Muscle of arm (tissue), 14 donors: ENCODE measurements around the gene ZNF574. TPM values are rescaled to one million over a fixed set of nuclear protein-coding genes. Genes with fewer than 3 reads are reported as not detected.
"Not testable (repeated sequence)": the region's sequence is repeated elsewhere in the genome, so short reads cannot be mapped to it uniquely, and the experiment has no call there.

Source experiments
- DNase-seq: peaks from one replicate; pipeline ENCODE4 v3.0.0-alpha.2; 2013
- long read RNA-seq, 11 donors: transcript quantifications; one replicate each; lab custom pipeline, GENCODE V29; 2026
- polyA plus RNA-seq, 12 donors: library from polyadenylated mRNA; unstranded; fragments of 120-200 nt; gene quantifications; one replicate each; pipeline ENCODE4 v1.2.1, GENCODE V29; 2013; ENCODE audit not compliant: insufficient read length in 12 of 12

ZNF574 gene, protein sequence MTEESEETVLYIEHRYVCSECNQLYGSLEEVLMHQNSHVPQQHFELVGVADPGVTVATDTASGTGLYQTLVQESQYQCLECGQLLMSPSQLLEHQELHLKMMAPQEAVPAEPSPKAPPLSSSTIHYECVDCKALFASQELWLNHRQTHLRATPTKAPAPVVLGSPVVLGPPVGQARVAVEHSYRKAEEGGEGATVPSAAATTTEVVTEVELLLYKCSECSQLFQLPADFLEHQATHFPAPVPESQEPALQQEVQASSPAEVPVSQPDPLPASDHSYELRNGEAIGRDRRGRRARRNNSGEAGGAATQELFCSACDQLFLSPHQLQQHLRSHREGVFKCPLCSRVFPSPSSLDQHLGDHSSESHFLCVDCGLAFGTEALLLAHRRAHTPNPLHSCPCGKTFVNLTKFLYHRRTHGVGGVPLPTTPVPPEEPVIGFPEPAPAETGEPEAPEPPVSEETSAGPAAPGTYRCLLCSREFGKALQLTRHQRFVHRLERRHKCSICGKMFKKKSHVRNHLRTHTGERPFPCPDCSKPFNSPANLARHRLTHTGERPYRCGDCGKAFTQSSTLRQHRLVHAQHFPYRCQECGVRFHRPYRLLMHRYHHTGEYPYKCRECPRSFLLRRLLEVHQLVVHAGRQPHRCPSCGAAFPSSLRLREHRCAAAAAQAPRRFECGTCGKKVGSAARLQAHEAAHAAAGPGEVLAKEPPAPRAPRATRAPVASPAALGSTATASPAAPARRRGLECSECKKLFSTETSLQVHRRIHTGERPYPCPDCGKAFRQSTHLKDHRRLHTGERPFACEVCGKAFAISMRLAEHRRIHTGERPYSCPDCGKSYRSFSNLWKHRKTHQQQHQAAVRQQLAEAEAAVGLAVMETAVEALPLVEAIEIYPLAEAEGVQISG
- 10 to 100 TPM in 3 of 12 donors, 1 to 10 TPM in 8, not detected in 1; 7.2 to 13.3 (median 9.2) TPM for polyA plus RNA-seq
- long read RNA-seq, donor 1, transcript ZNF574-202 (2 exons, 2,940 nt): major isoform, 11 of 11 reads
- long read RNA-seq, donor 1, partial matches to known transcripts: 0 of 11 reads
- long read RNA-seq, donor 1, other reads (novel, unspliced or antisense): 0 of 11 reads
- long read RNA-seq, donor 2, transcript ZNF574-202 (2 exons, 2,940 nt): major isoform, 9 of 9 reads
- long read RNA-seq, donor 2, partial matches to known transcripts: 0 of 9 reads
- long read RNA-seq, donor 2, other reads (novel, unspliced or antisense): 0 of 9 reads
- long read RNA-seq, donor 3, partial matches to known transcripts: 0 of 4 reads
- long read RNA-seq, donor 3, other reads (novel, unspliced or antisense): 0 of 4 reads
- long read RNA-seq, donor 4, partial matches to known transcripts: 0 of 4 reads
- long read RNA-seq, donor 4, other reads (novel, unspliced or antisense): 0 of 4 reads
- long read RNA-seq, donor 5, transcript ZNF574-202 (2 exons, 2,940 nt): major isoform, 20 of 20 reads
- long read RNA-seq, donor 5, partial matches to known transcripts: 0 of 20 reads
- long read RNA-seq, donor 5, other reads (novel, unspliced or antisense): 0 of 20 reads
- long read RNA-seq, donor 6, transcript ZNF574-202 (2 exons, 2,940 nt): major isoform, 5 of 6 reads
- long read RNA-seq, donor 6, partial matches to known transcripts: 0 of 6 reads
- long read RNA-seq, donor 6, other reads (novel, unspliced or antisense): 0 of 6 reads
- long read RNA-seq, donor 7, partial matches to known transcripts: 5 of 9 reads
- long read RNA-seq, donor 7, other reads (novel, unspliced or antisense): 0 of 9 reads
- long read RNA-seq, donor 8, transcript ZNF574-202 (2 exons, 2,940 nt): major isoform, 10 of 10 reads
- long read RNA-seq, donor 8, partial matches to known transcripts: 0 of 10 reads
- long read RNA-seq, donor 8, other reads (novel, unspliced or antisense): 0 of 10 reads
- long read RNA-seq, donor 9, transcript ZNF574-202 (2 exons, 2,940 nt): major isoform, 7 of 13 reads
- long read RNA-seq, donor 9, partial matches to known transcripts: 6 of 13 reads
- long read RNA-seq, donor 9, other reads (novel, unspliced or antisense): 0 of 13 reads
- long read RNA-seq, donor 10, transcript ZNF574-202 (2 exons, 2,940 nt): major isoform, 13 of 13 reads
- long read RNA-seq, donor 10, partial matches to known transcripts: 0 of 13 reads
- long read RNA-seq, donor 10, other reads (novel, unspliced or antisense): 0 of 13 reads
- long read RNA-seq, donor 11, transcript ZNF574-202 (2 exons, 2,940 nt): major isoform, 6 of 11 reads
- long read RNA-seq, donor 11, partial matches to known transcripts: 5 of 11 reads
- long read RNA-seq, donor 11, other reads (novel, unspliced or antisense): 0 of 11 reads

DNA sequence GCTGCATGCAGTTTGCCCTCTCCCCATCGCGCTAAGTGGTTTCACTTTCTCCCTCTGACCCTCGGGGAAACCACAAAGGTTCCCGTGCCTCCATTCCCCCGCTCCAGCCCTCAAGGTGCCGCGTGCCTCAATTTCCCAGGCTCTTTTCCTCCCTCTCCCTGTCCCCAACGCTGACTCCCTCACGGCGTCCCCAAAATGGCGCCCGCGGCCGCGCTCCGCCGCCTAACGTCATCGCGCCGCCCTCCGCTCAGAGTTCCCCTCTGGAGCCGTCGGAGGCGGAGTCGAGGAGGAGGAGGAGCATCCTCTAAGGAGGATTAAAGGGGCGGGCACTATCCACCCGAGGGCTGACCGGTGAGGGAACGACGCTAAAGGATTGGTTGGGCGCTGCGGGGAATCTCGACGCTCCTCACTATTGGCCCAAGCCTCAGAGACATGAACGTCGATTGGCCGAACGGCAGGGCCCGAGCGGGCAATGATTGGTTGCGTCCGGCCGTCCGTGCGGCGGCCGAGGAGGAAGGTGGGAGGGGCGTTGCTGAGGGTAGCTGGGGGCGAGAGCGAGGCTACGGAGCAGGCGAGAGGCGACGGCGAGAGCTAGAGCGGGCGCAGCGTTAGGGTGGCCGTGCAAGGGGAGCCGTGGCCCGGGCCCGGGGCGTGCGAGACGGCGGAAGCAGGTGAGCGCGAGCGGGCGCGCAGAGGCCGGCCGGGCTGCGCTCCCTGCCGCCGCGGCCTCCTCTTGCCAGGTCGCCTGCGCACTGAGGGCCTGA is at the start of gene ZNF574:
Gene ZNF574 (plus strand): TSS at position 551 of the 764 bp plus-strand sequence. CDS start 2,441 bp downstream, outside the sequence.
- peak; percentile 99 for DNase-seq

DNA sequence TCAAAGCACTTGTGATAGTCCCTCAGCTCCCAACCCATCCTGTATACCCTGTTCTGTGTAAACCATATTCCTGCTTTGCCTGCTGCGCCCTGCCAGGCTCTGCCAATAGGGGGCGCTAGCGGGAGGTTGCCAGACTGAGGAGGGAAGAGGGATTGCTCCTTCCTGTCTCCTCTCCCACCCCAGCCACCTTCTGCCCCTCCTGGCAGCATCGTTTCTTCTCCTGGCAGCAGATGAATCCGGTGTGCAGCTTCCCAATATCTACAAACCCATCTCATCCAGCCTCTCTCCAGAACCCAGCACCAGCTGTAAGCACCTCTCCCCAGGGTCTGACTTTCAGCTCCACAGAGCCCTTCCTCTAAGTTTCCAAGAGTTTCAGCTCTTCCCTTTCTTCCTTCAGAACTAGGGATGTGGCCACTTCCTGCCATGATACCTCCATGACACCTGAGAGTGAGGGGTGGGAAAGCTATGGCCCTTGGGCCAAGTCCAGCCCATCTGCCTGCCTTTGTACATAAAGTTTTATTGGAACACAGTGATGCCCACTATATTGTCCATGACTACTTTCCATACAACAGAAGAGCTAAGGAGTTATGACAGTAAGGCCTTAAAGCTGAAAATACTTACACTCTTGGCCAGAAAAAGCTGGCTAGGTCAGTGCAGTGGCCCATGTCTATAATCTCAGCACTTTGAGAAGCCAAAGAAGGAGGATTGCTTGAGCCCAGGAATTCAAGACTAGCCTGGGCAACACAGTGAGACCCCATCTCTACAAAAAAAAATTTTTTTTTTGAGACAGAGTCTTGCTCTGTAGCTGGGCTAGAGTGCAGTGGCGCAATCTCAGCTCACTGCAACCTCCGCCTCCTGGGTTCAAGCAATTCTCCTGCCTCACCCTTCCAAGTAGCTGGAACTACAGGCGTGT is 47.4 kb upstream of the ZNF574 start:
- no peak for DNase-seq

DNA sequence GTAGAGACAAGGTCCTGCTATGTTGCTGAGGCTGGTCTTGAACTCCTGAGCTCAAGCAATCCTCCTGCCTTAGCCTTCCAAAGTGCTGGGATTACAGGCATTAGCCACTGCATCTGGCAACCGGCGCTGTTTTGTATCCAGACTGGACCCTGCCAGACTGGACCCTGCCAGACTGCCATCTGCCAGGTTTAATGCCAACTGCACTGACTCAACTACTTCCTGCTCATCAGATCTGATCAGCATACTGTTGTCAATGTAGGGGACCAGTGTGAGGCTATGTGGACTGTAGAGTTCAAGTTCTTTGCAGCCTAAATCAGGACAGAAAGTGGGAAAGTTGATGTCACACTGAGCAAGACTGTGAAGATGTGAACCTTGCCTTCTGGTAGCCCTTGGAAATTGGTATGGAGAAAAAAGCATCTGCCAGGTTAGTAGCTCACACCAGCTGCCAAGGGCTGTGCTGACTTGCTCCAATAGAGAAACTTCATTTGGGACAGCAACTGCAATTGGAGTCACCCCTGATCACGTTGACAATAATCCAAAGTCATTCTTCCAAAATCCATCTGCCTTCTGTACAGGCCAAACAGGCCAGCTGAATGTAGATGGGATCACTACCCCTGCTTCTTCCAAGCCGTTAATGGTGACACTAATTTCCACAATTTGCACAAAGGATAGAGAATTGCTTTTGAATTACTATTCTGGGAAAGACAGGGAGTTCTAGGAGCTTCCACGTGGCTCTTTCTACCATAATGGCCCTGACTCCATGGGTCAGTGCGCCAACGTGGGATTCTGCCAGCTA is 45.1 kb upstream of the ZNF574 start:
- no peak for DNase-seq

DNA sequence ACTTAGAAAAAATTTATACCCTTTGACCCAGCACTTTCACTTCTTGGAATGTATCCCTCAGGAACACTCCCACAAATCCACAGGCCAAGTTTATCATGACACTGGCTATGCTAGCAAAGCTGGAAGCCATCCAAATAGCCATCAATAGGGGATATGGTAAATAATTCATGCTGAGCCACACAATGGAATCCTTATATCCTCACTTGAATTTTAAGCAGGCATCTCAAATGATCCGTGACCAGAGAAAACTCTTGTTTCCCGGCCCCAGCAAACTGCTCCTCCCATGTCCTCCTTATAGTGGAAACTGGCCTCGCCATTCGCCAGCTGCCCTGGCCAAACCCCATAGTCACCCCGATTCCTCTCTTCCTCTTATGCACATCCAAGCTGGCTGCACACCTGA is 43.5 kb upstream of the ZNF574 start:
- peak; percentile 25 for DNase-seq

DNA sequence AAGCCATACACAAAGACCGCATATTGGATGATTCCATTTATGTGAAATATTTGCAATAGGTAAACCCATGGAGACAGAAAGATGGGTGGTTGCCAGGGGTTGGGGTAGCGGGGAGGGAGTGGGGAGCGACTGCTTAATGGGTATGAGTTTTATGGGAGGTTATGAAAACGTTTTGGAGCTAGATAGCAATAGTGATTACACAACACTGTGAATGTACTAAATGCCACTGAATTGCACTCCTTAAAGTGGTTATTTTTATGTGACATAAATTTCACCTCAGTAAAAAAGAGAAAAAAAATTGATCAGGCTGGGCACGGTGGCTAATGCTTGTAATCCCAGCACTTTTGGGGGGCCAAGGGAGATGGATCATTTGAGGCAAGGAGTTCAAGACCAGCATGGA is 42.6 kb upstream of the ZNF574 start:
- no peak for DNase-seq

DNA sequence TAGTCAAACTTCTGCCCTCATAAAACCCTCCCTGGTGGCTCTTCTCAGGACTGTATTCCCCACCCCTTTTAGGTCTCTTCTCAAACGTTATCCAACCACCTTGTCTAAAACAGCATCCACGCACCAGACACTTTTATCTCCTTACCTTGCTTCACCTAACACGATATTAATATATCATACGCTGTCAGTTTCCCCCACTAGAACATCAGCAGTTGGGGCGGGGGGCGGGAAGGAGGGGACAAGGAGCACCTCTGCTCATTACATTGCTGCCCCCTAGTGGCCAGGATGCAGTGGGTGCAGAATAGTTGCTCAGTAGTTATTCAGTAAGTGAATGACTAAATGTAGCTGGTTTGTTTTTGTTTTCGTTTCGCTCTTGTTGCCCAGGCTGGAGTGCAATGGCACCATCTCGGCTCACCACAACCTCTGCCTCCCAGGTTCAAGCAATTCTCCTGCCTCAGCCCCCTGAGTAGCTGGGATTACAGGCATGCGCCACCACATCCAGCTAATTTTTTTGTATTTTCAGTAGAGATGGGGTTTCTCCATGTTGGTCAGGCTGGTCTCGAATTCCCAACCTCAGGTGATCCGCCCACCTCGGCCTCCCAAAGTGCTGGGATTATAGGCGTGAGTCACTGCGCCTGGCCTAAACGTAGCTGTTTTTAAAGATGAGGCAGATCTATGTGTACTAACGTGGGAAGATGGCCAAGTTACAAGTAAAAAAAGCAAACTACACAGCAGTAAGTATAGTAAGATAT is 41.1 kb upstream of the ZNF574 start:
- DNase-seq: peak; percentile 51

DNA sequence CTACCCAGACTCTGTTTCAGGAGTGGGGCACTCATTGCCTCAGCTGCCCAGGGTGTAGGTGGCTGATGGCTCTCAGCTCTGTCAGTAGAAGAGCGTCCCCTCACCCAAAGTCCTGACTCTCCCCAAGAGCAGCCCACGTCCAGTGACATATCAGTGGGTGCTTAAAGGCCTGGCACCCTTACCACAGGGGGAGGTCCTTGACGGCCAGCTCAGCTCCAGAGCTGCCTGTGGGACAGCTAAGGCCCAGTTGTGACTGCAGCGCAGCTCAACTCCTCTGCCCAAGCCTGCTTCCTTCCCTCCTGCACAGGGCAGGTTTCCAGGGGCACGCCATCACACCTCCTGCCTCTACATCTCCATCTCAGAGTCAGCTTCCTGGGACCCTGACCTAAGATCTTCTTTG is 38.3 kb upstream of the ZNF574 start:
- no peak for DNase-seq

DNA sequence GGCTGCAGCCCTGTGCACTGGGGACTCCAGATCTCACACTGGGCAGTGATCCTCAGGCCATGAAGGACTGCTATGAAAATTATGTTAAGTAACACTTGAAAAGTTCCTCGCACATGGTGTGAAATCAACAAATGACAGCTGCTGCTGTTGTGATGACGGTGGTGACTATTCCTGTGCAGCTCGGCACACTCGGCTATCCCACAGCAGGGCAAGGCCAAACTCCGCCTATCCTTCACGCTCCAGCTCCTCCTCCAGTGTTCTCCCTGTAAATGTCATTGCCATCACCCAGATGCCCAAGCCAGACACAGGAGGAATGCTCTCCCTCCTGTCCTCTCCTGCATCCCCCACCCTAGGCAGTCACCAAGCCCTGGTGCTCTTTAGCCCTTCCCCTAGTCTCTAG is 37.3 kb upstream of the ZNF574 start:
- DNase-seq: no peak

DNA sequence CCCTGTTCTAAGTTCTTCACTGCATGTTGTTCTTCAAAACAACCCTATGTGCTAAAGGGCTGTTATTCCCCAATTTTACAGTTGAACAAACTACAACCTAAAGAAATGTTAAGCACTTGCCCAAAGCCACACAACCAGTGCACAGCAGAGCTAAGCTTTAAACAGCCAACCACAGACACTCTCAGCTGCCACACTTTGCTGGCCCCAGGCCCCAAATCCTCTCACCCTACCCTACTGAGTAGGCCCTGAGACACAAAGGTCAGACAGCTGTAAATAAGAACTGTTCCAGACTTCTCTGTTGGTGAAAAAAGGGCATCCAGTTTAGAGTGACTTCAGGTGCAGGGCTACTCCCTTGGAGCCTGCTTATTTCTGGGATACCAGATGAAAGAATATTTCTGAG is 35.9 kb upstream of the ZNF574 start:
- no peak for DNase-seq

DNA sequence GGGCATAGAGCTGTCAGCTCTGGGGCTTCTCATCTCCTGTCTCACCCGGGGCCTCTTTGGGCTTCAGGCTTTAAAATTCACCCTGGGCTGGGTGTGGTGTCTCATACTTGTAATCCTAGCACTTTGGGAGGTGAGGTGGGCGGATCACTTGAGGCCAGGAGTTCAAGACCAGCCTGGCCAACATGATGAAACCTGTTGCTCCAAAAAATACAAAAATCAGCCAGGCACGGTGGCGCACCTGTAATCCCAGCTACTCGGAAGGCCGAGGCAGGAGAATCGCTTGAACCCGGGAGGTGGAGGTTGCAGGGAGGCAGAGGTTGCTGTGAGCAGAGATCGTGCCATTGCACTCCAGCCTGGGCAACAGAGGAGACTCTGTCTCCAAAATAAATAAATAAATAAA is 35.5 kb upstream of the ZNF574 start:
- not testable (repeated sequence) for DNase-seq

DNA sequence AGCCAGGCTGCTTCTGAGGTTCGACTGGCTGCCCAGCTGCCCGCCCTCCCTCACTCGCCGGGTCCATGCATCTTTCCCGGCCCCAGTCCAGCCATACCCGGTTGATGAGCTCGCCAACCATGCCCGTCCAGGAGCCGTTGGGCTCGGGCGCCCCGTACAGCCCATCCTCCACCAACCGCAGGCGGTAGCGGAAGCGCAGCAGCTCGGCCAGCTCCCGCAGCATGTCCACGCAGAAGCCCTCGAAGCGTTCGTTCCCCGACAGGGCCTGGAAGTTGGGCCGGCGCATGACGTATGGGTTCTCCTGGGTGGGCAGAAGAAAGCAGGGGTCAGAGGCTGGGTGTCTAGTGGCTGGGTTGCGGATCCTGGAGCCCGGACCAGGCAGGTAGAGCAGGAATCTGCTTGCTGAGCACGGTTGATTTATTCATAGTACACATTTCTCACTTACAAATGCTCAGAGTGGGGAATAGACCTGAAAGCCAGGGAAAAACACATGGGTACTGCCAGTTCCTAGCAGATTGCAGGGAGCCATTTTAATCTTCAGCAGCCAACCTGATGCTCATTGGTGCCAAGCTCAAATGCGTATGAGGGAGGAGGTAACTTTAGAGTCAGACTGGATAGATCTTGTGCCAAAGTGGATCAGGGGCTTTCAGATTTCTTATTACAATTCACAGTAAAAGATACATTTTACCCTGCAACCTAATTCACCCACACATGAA is 33.4 kb upstream of the ZNF574 start:
- no peak for DNase-seq

DNA sequence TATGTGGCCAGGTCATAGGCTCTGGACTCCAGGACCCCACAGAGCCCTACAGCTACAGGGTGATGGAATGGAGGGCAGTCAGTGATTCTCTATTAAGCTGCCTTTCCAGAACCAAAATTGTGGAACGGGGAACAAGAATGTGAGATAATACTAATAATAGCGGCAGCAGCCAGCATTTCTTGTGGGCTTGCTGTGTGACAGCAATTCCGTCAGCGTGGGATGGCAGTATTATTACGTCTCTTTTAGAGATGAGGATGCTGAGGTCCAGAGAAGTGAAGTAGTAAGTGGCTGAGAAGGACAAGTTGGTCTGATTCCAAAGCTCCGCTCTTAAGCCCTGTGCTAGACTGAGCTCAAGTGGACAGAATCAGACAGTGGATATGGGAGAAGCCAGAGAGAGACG is 30.4 kb upstream of the ZNF574 start:
- no peak for DNase-seq

DNA sequence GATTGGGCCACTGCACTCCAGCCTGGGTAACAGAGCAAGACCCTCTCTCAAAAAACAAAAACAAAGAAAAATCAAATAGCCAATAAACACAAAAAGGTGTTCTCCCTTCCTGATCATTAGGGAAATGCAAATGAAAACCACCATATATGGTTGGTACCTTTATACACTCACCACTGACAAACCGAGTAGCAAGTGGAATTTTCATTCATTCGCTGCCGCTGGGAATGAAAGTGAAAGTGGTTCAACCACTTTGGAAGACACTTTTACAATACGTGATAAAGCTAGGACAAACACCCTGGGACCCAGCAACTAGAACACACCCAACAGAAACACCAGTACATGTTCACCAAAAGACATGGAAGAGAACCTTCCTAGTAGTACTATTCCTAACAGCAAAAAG is 27.0 kb upstream of the ZNF574 start:
- no peak for DNase-seq

DNA sequence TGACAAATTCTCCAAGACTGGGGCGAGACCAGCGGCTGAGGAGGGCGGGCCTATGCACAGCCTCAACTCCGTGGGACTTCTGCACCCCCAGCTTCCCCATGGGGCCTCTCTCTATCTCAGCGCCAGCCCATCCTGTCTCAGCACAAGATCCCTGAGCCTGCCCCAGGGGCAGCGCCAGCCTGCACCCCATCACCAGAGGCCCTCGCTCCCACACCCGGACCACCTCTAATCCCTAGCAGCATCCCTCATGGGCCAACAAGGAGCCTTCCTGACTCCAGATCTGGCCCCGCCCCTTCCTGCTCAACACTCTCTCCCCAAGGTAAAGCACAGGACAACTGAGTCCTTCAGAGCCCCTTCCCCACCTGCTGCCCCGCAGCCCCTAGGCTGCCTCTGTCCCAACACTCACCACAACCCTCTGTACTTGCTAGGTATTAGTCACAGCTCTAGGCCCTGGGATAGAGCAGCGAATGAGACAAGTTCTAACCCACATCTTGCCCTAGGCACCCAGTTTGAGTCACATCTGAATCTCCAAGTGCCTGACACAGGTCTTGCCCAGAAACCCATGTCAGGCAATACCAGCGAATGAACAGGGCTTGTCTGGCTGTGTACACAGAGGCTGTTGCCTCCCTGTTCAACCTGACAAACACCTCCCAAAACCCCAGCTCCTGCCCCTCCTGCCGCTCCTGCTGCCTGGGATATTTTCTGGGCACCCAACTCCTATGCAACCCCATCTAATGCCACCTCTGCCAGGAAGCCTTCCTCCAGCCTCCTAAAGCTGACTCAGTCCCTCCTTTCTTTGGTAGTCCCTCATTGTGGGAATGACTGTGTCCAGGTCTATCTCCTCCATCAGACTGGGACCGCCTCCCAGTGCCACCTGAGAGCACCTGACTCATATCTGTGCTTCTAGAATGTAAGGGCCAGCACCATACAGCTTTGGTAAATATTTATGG is 24.5 kb upstream of the ZNF574 start:
- no peak for DNase-seq
